ENCODE measurements around the gene CCP110.

- no peak for TF ChIP-seq CTCF (IDR thresholded peaks at IDR 0.05; ENCODE audit: poor library complexity)
- no peak for TF ChIP-seq EZH2 (IDR thresholded peaks at IDR 0.05; ENCODE audit: borderline replicate concordance)
- no peak for TF ChIP-seq EZH2phosphoT487 (IDR thresholded peaks at IDR 0.05; ENCODE audit: low read depth, severe bottlenecking, unreplicated experiment)
Measured at GRCh38 chr16:19574615-19575014, 50.9 kb downstream of the CCP110 start.
